IPS-15b (cell line): ENCODE measurements around the gene TPI1.

ENCODE experiments used
- H3K27me3 ChIP-seq: one replicate; pipeline ENCODE4 v1.6.1; 2013; ENCODE audit warnings: low read length; ENCODE audit not compliant: control insufficient read depth, insufficient read depth
- H3K36me3 ChIP-seq: one replicate; pipeline ENCODE4 v1.6.1; 2013; ENCODE audit warnings: low read length; ENCODE audit not compliant: control insufficient read depth, insufficient read depth
- H3K4me1 ChIP-seq: one replicate; pipeline ENCODE4 v1.6.1; 2013; ENCODE audit warnings: mild to moderate bottlenecking, low read length; ENCODE audit not compliant: control insufficient read depth, insufficient read depth
- H3K4me3 ChIP-seq: one replicate; pipeline ENCODE4 v1.5.1; 2013; ENCODE audit warnings: low read depth, low read length
- H3K9ac ChIP-seq: one replicate; pipeline ENCODE4 v1.6.1; 2013; ENCODE audit warnings: low read depth, mild to moderate bottlenecking, low read length
- H3K9me3 ChIP-seq: one replicate; pipeline ENCODE4 v1.6.1; 2013; ENCODE audit warnings: mild to moderate bottlenecking, low read length; ENCODE audit not compliant: control insufficient read depth, insufficient read depth

Gene TPI1

GRCh38 chr12:6824085-6824775 is 43.1 kb upstream of the TPI1 start:
- Histone ChIP-seq H3K27me3 (peaks cover 50% of the 10 kb centered on the region), H3K9me3 (no peaks in the 10 kb centered on the region), H3K9ac (no peak overlapping the region), H3K36me3 (peaks cover 8% of the 10 kb centered on the region), H3K4me3 (peak overlapping the region; percentile 59), H3K4me1 (peaks cover 30% of the 10 kb centered on the region)

- H3K4me3 ChIP-seq = peak overlapping the region; percentile 59
- H3K36me3 ChIP-seq = peaks cover 8% of the 10 kb centered on the region
- H3K9me3 ChIP-seq = no peaks in the 10 kb centered on the region
- peaks cover 43% of the 10 kb centered on the region for H3K27me3 ChIP-seq
- peaks cover 25% of the 10 kb centered on the region for H3K4me1 ChIP-seq
- H3K9ac ChIP-seq = peak overlapping the region; percentile 60
Measured at GRCh38 chr12:6824901-6825381, 42.4 kb upstream of the TPI1 start.

GRCh38 chr12:6825398-6826124 is 41.8 kb upstream of the TPI1 start:
- H3K4me3 ChIP-seq = peak overlapping the region; percentile 59
- H3K9me3 ChIP-seq = no peaks in the 10 kb centered on the region
- peaks cover 14% of the 10 kb centered on the region for H3K36me3 ChIP-seq
- H3K4me1 ChIP-seq = peaks cover 19% of the 10 kb centered on the region
- peaks cover 37% of the 10 kb centered on the region for H3K27me3 ChIP-seq
- peak overlapping the region; percentile 60 for H3K9ac ChIP-seq

- peak overlapping the region; percentile 5 for H3K4me3 ChIP-seq
- H3K4me1 ChIP-seq = peaks cover 15% of the 10 kb centered on the region
- no peaks in the 10 kb centered on the region for H3K9me3 ChIP-seq
- peaks cover 20% of the 10 kb centered on the region for H3K36me3 ChIP-seq
- H3K27me3 ChIP-seq = peaks cover 37% of the 10 kb centered on the region
- H3K9ac ChIP-seq = no peak overlapping the region
Measured at GRCh38 chr12:6826125-6826733, 41.1 kb upstream of the TPI1 start.

- H3K9ac ChIP-seq = no peak overlapping the region
- no peaks in the 10 kb centered on the region for H3K9me3 ChIP-seq
- peaks cover 37% of the 10 kb centered on the region for H3K27me3 ChIP-seq
- peak overlapping the region; percentile 47 for H3K4me3 ChIP-seq
- H3K4me1 ChIP-seq = peaks cover 15% of the 10 kb centered on the region
- H3K36me3 ChIP-seq = peaks cover 27% of the 10 kb centered on the region
Measured at GRCh38 chr12:6826734-6827436, 40.4 kb upstream of the TPI1 start.

- Histone ChIP-seq H3K36me3 (peaks cover 31% of the 10 kb centered on the region), H3K9me3 (no peaks in the 10 kb centered on the region), H3K27me3 (peaks cover 31% of the 10 kb centered on the region), H3K4me3 (peak overlapping the region; percentile 47), H3K9ac (no peak overlapping the region), H3K4me1 (peaks cover 15% of the 10 kb centered on the region)
Measured at GRCh38 chr12:6827437-6827911, 39.9 kb upstream of the TPI1 start.

GRCh38 chr12:6827982-6828780 is 39.1 kb upstream of the TPI1 start, which contains the start of gene P3H3:
Gene P3H3, plus strand, starts transcription at chr12:6828407. Its CDS starts 34 bp downstream, at chr12:6828441.
- peak within 1 kb of the TSS; percentile 77 for H3K9ac ChIP-seq
- H3K4me1 ChIP-seq = peaks cover 10% of the 10 kb centered on the region
- H3K27me3 ChIP-seq = peaks cover 26% of the 10 kb centered on the region

GRCh38 chr12:6828781-6829535 is 38.4 kb upstream of the TPI1 start:
- Histone ChIP-seq H3K36me3 (peaks cover 34% of the 10 kb centered on the region), H3K4me3 (peak overlapping the region; percentile 82), H3K9me3 (no peaks in the 10 kb centered on the region), H3K27me3 (peaks cover 21% of the 10 kb centered on the region), H3K4me1 (peaks cover 9% of the 10 kb centered on the region), H3K9ac (peak overlapping the region; percentile 77)

More at GRCh38 chr12:6827982-6828780, 39.1 kb upstream of the TPI1 start, which contains the start of gene P3H3:
- no peaks in the 10 kb centered on the region for H3K9me3 ChIP-seq
- H3K4me3 ChIP-seq = peak within 1 kb of the TSS; percentile 82
- H3K36me3 ChIP-seq = peaks cover 31% of the 10 kb centered on the region

- Histone ChIP-seq H3K4me1 (peaks cover 9% of the 10 kb centered on the region), H3K9me3 (no peaks in the 10 kb centered on the region), H3K4me3 (peak overlapping the region; percentile 82), H3K9ac (peak overlapping the region; percentile 77), H3K27me3 (peaks cover 16% of the 10 kb centered on the region), H3K36me3 (peaks cover 32% of the 10 kb centered on the region)
Measured at GRCh38 chr12:6829536-6830220, 37.7 kb upstream of the TPI1 start.
